GM12878 (cell line): ENCODE measurements around the gene KARS1. TPM values are rescaled to one million over a fixed set of nuclear protein-coding genes. Genes with fewer than 3 reads are reported as not detected.

Experiments used
- ATAC-seq: fragments of 200-7000 bp; cut with Tn5 transposase; 3 replicates; pipeline ENCODE4 v1.9.1; 2020; ENCODE audit warnings: mild to moderate bottlenecking, moderate library complexity
- BruUV-seq: library from RNA; stranded (reverse); fragments of 400-500 nt; replicated peaks from 2 replicates; lab custom pipeline; 2021; lab: Mats Ljungman, UMichigan
- CTCF ChIA-PET: fragments of 300-600 bp; sonication (Branson Sonifier 250); formaldehyde crosslinking; extraction: SDS; loops from one replicate; lab custom pipeline; 2021; ENCODE audit warnings: inconsistent platforms; lab: Yijun Ruan, JAX
- POLR2A ChIA-PET: fragments of 350-600 bp; formaldehyde crosslinking; extraction: SDS; loops from one replicate; lab custom pipeline; 2021; ENCODE audit warnings: inconsistent platforms; lab: Charles Lee
- RAD21 ChIA-PET: fragments of 300-600 bp; sonication (Branson Sonifier 250); formaldehyde crosslinking; loops from one replicate; lab custom pipeline; 2023; ENCODE audit warnings: antibody characterized with exemption; ENCODE audit not compliant: unreplicated experiment; lab: Charles Lee
- SMC1A ChIA-PET: fragments of 300-600 bp; sonication (Branson Sonifier 250); formaldehyde crosslinking; loops from one replicate; lab custom pipeline; 2023; ENCODE audit not compliant: unreplicated experiment, uncharacterized antibody; lab: Charles Lee
- DNase-seq: peaks from one replicate; pipeline ENCODE4 v3.0.0-alpha.2; 2011; ENCODE audit warnings: low read depth, low spot score
- FAIRE-seq: peaks from 3 replicates; lab custom pipeline; 2011; peaks lifted over from hg19 to GRCh38; lab: Jason Lieb, UNC
- H2AFZ ChIP-seq: 2 replicates; pipeline ENCODE4 v1.6.0; 2011; ENCODE audit warnings: low read depth, low read length, control low read depth; ENCODE audit not compliant: control insufficient read depth
- H3K27ac ChIP-seq: 2 replicates; pipeline ENCODE4 v1.5.1; 2011; ENCODE audit warnings: control low read depth; ENCODE audit not compliant: control insufficient read depth, insufficient read depth
- H3K27me3 ChIP-seq, 2 experiments: replicated peaks in 1 of 2; 2 replicates each; pipeline versions ENCODE4 v1.6.0 to v1.6.1; 2011; ENCODE audit warnings: low read length in 1 of 2; ENCODE audit not compliant: control insufficient read depth in 2 of 2, insufficient read depth in 2 of 2
- H3K36me3 ChIP-seq, 2 experiments: 2 replicates each; pipeline ENCODE4 v1.5.1; 2011; ENCODE audit warnings: low read length in 1 of 2; ENCODE audit not compliant: control insufficient read depth in 2 of 2, insufficient read depth in 2 of 2
- H3K4me1 ChIP-seq: 2 replicates; pipeline ENCODE4 v1.6.1; 2011; ENCODE audit warnings: mild to moderate bottlenecking, low read length, moderate library complexity, mixed read lengths; ENCODE audit not compliant: control insufficient read depth, insufficient read depth
- H3K4me2 ChIP-seq: 2 replicates; pipeline ENCODE4 v1.6.0; 2011; ENCODE audit warnings: control low read depth; ENCODE audit not compliant: control insufficient read depth, insufficient read depth
- H3K4me3 ChIP-seq: fragments of 200-600 bp; sonication (generic); 2 replicates; pipeline ENCODE4 v1.5.1; 2016
- H3K79me2 ChIP-seq: 2 replicates; pipeline ENCODE4 v1.6.0; 2011; ENCODE audit warnings: low read length; ENCODE audit not compliant: control insufficient read depth, insufficient read depth
- H3K9ac ChIP-seq: 2 replicates; pipeline ENCODE4 v1.8.0; 2011; ENCODE audit warnings: low read length, control low read depth, mixed read lengths; ENCODE audit not compliant: control insufficient read depth, insufficient read depth
- H3K9me3 ChIP-seq: replicated peaks from 3 replicates; pipeline ENCODE4 v1.5.1; 2011; ENCODE audit warnings: mild to moderate bottlenecking, low read length; ENCODE audit not compliant: control insufficient read depth, insufficient read depth
- H4K20me1 ChIP-seq: 2 replicates; pipeline ENCODE4 v1.6.0; 2011; ENCODE audit not compliant: control insufficient read depth, insufficient read depth
- CEBPZ ChIP-seq: fragments of 150-350 bp; IDR thresholded peaks from 2 replicates; pipeline ENCODE4 v1.6.1; 2016; ENCODE audit warnings: low read depth, low read length
- EGR1 ChIP-seq, 2 experiments: IDR thresholded peaks; 1 replicate in 1 of 2; 2 replicates in 1 of 2; pipeline ENCODE4 v1.6.1; 2011 to 2012; ENCODE audit warnings: low read depth in 2 of 2, low read length in 2 of 2, borderline replicate concordance in 1 of 2, mild to moderate bottlenecking in 1 of 2, moderate library complexity in 1 of 2
- EZH2 ChIP-seq: IDR thresholded peaks from 2 replicates; pipeline ENCODE4 v1.6.1; 2012; ENCODE audit warnings: low read depth, mild to moderate bottlenecking, control low read depth, inconsistent platforms, low read length, borderline replicate concordance; ENCODE audit not compliant: control insufficient read depth
- SREBF1 ChIP-seq: IDR thresholded peaks from 2 replicates; pipeline ENCODE4 v1.6.1; 2012; ENCODE audit warnings: mild to moderate bottlenecking, low read length
- SUPT20H ChIP-seq: IDR thresholded peaks from 2 replicates; pipeline ENCODE4 v1.6.1; 2011; ENCODE audit warnings: low read depth, mild to moderate bottlenecking, low read length, moderate library complexity, borderline replicate concordance; ENCODE audit not compliant: control insufficient read depth
- ZNF384 ChIP-seq: IDR thresholded peaks from 2 replicates; pipeline ENCODE4 v1.6.1; 2012; ENCODE audit warnings: low read depth, mild to moderate bottlenecking, low read length, improper control_type of control experiment, borderline replicate concordance
- WGBS: methylation state at CpG from one replicate; pipeline ENCODE4 v1.1.6; 2016; ENCODE audit warnings: low lambda C conversion rate; ENCODE audit not compliant: insufficient replicate concordance, insufficient coverage; ENCODE audit errors: missing lambda C conversion rate; 5-methylcytosine and 5-hydroxymethylcytosine counted together
- in situ Hi-C: fragments of 300-500 bp; cut with MboI; formaldehyde crosslinking; loops from 9 replicates; pipeline ENCODE4 v1.14.3; 2018; ENCODE audit warnings: mixed read lengths
- intact Hi-C: fragments of 100-400 bp; cut with micrococcal nuclease; formaldehyde crosslinking; loops from one replicate; pipeline ENCODE4 v1.14.2; 2022; ENCODE audit not compliant: unreplicated experiment
- polyA plus RNA-seq, 11 experiments: library from polyadenylated mRNA; depleted of rRNA in 4 of 11; unstranded in 6 of 11; stranded (reverse) in 5 of 11; fragments of >200 nt; fragmentation: Nextera tagmentation in 4 of 11; fragmentation: Illumina TruSeq in 1 of 11; extraction: Ambion mirVana in 4 of 11; extraction: Trizol in 1 of 11; gene quantifications; 1 replicate in 1 of 11; 2 replicates in 10 of 11; pipeline versions ENCODE4 v1.2.1 to v1.2.3, GENCODE V29; 2011 to 2016; ENCODE audit warnings: inconsistent platforms in 2 of 11, missing spikeins in 2 of 11, low read depth in 1 of 11
- total RNA-seq, 4 experiments: library from RNA; depleted of rRNA in 3 of 4; stranded (reverse); fragments of >200 nt in 3 of 4; fragmentation: Illumina TruSeq in 1 of 4; extraction: Trizol in 1 of 4; gene quantifications; 2 replicates each; pipeline versions ENCODE4 v1.2.1 to v1.2.3, GENCODE V29; 2013 to 2021
- TF ChIP-seq, protein P1 (sequence below): fragments of 450-650 bp; formaldehyde crosslinking; IDR thresholded peaks from 2 replicates; pipeline ENCODE4 v1.4.0; 2020; ENCODE audit warnings: mild to moderate bottlenecking, moderate library complexity

Gene KARS1
- total and polyA plus RNA-seq, 10 of the 15 experiments (the other 5 are each of a cell fraction or from before 2014, with no cell fraction given): 187 to 312 (median 211) TPM

- no peak for TF ChIP-seq EGR1 (IDR thresholded peaks at IDR 0.05; ENCODE audit: borderline replicate concordance in 1 of 2, low read depth in 2 of 2, low read length in 2 of 2)
- TF ChIP-seq, protein P1, sequence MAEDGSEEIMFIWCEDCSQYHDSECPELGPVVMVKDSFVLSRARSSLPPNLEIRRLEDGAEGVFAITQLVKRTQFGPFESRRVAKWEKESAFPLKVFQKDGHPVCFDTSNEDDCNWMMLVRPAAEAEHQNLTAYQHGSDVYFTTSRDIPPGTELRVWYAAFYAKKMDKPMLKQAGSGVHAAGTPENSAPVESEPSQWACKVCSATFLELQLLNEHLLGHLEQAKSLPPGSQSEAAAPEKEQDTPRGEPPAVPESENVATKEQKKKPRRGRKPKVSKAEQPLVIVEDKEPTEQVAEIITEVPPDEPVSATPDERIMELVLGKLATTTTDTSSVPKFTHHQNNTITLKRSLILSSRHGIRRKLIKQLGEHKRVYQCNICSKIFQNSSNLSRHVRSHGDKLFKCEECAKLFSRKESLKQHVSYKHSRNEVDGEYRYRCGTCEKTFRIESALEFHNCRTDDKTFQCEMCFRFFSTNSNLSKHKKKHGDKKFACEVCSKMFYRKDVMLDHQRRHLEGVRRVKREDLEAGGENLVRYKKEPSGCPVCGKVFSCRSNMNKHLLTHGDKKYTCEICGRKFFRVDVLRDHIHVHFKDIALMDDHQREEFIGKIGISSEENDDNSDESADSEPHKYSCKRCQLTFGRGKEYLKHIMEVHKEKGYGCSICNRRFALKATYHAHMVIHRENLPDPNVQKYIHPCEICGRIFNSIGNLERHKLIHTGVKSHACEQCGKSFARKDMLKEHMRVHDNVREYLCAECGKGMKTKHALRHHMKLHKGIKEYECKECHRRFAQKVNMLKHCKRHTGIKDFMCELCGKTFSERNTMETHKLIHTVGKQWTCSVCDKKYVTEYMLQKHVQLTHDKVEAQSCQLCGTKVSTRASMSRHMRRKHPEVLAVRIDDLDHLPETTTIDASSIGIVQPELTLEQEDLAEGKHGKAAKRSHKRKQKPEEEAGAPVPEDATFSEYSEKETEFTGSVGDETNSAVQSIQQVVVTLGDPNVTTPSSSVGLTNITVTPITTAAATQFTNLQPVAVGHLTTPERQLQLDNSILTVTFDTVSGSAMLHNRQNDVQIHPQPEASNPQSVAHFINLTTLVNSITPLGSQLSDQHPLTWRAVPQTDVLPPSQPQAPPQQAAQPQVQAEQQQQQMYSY (CRISPR knock-in tag): no peak
Observed at GRCh38 chr16:75635036-75635435, 12.4 kb downstream of the KARS1 start (continued).

GRCh38 chr16:75632857-75633256, 14.6 kb downstream of the KARS1 start:
- H3K4me3 ChIP-seq: no peak overlapping the region
- FAIRE-seq: no peak
- no peak for DNase-seq
- ChIA-PET POLR2A (interaction anchor here (1.8 kb wide), 1 partner anchor 10 kb away, joined by 8 read pairs; the partner anchor contains the start of gene ADAT1), RAD21 (no interaction called here), SMC1A (interaction anchor here (0.6 to 1.8 kb wide), 4 partner anchors 9 to 68 kb away, joined by 3 to 6 read pairs (median 4); partner anchors contain the start of gene ADAT1), CTCF (interaction anchor here (0.5 kb wide), 1 partner anchor 701 kb away, joined by 3 read pairs; no protein-coding TSS in a partner anchor)
- no peaks in the 10 kb centered on the region for H3K9me3 ChIP-seq
- H3K4me2 ChIP-seq: no peak overlapping the region
- ATAC-seq: no peak
- BruUV-seq: no TSS peak
- H3K36me3 ChIP-seq: peaks cover 22 to 58% of the 10 kb centered on the region in 2 experiments
- H3K79me2 ChIP-seq: no peaks in the 10 kb centered on the region
- 98% methylated on average over 8 of the region's 8 CpGs for WGBS
- TF ChIP-seq ZNF384 (no peak), SREBF1 (no peak), EZH2 (no peak), CEBPZ (no peak), SUPT20H (no peak)
- no peaks in the 10 kb centered on the region for H4K20me1 ChIP-seq
- no peak overlapping the region for H2AFZ ChIP-seq
- in situ Hi-C loops (no loop called here), intact Hi-C loops (no loop called here)
- no peaks in the 10 kb centered on the region for H3K4me1 ChIP-seq
- H3K27ac ChIP-seq: no peak overlapping the region
- no peaks in the 10 kb centered on the region for H3K27me3 ChIP-seq
- H3K9ac ChIP-seq: no peak overlapping the region
